ENCODE results near the gene SHTN1. TPM values are rescaled to one million over a fixed set of nuclear protein-coding genes. Genes with fewer than 3 reads are reported as not detected.

Gene SHTN1
- total RNA-seq, 2 experiments from 2014 or later: not detected

- Mint-ChIP-seq H3K27ac (no peak overlapping the region), H3K4me1 (no peaks in the 10 kb centered on the region), H3K36me3 (no peaks in the 10 kb centered on the region), H3K27me3 (no peaks in the 10 kb centered on the region), H3K9me3 (ENCODE audit: low read depth) (no peaks in the 10 kb centered on the region), H3K4me3 (no peak overlapping the region)
- CTCF ChIA-PET: no interaction called here
- ATAC-seq: no peak
- no peak for DNase-seq
Observed at GRCh38 chr10:116866066-116866465, 138.9 kb downstream of the SHTN1 start.

- Mint-ChIP-seq H3K4me1 (no peaks in the 10 kb centered on the region), H3K36me3 (no peaks in the 10 kb centered on the region), H3K4me3 (no peak overlapping the region), H3K27ac (no peak overlapping the region), H3K27me3 (no peaks in the 10 kb centered on the region), H3K9me3 (ENCODE audit: low read depth) (peaks cover 3% of the 10 kb centered on the region)
- CTCF ChIA-PET: interaction anchor here (0.7 kb wide), 1 partner anchor 26 kb away, joined by 3 read pairs; no protein-coding TSS in a partner anchor
- ATAC-seq (no peak), DNase-seq (no peak)
Observed at GRCh38 chr10:116864436-116864835, 140.6 kb downstream of the SHTN1 start.

- Mint-ChIP-seq H3K27ac (no peak overlapping the region), H3K36me3 (no peaks in the 10 kb centered on the region), H3K9me3 (ENCODE audit: low read depth) (peaks cover 6% of the 10 kb centered on the region), H3K27me3 (no peaks in the 10 kb centered on the region), H3K4me1 (no peaks in the 10 kb centered on the region), H3K4me3 (no peak overlapping the region)
- DNase-seq: no peak
- no peak for ATAC-seq
- CTCF ChIA-PET: no interaction called here
Observed at GRCh38 chr10:116861796-116862195, 143.2 kb downstream of the SHTN1 start.

- CTCF ChIA-PET: no interaction called here
- Mint-ChIP-seq H3K9me3 (ENCODE audit: low read depth) (peaks cover 6% of the 10 kb centered on the region), H3K4me1 (no peaks in the 10 kb centered on the region), H3K4me3 (no peak overlapping the region), H3K36me3 (no peaks in the 10 kb centered on the region), H3K27ac (no peak overlapping the region), H3K27me3 (no peaks in the 10 kb centered on the region)
- no peak for DNase-seq
- ATAC-seq: no peak
Observed at GRCh38 chr10:116857156-116857555, 147.8 kb downstream of the SHTN1 start.

DNA sequence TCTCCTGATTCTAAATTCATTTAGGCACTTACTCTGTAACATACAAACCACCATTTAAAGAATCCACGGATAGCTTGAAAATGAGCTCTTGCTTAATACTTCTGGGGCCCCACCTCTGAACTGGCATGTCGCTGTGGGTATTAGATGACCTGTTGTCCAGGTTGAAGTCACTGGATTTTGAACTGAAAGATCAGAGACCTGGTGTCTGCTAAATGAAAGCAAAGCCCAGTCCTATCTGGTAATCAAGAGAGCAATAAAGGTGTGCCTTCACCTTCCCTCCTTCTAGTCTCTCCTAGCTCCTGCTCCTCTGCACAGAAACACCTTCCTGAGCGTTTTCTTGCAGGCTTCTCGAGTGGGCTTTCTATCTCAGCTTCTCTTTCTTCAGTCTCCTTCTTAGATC is 151.3 kb downstream of the SHTN1 start:
- DNase-seq (no peak), ATAC-seq (no peak)
- no peak overlapping the region for H3K27ac Mint-ChIP-seq
- H3K4me1 Mint-ChIP-seq: no peaks in the 10 kb centered on the region
- H3K36me3 Mint-ChIP-seq: no peaks in the 10 kb centered on the region
- CTCF ChIA-PET: no interaction called here
- H3K9me3 Mint-ChIP-seq (ENCODE audit: low read depth): peaks cover 2% of the 10 kb centered on the region
- H3K4me3 Mint-ChIP-seq: no peak overlapping the region
- peaks cover 21% of the 10 kb centered on the region for H3K27me3 Mint-ChIP-seq

DNA sequence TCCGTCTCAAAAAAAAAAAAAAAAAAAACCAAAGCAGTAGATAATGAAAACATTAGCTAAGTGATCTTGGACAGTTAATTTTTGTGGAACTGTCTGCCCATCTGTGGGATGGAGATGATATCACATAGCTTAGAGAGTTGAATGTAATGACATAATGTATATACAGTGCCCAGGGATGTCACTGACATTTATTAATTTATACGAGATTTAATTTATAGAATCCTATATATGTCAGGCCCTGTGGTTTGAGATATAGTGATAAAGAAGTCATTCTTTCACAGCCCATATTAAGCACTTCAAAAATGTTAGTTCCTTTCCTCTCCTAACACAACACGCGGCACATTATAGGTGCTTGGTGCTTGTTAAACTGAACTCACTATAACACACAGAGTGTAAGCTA is 151.7 kb downstream of the SHTN1 start:
- H3K9me3 Mint-ChIP-seq (ENCODE audit: low read depth): peaks cover 2% of the 10 kb centered on the region
- H3K4me1 Mint-ChIP-seq: no peaks in the 10 kb centered on the region
- no peak overlapping the region for H3K27ac Mint-ChIP-seq
- peaks cover 25% of the 10 kb centered on the region for H3K27me3 Mint-ChIP-seq
- CTCF ChIA-PET: no interaction called here
- H3K4me3 Mint-ChIP-seq: no peak overlapping the region
- DNase-seq: no peak
- H3K36me3 Mint-ChIP-seq: no peaks in the 10 kb centered on the region
- no peak for ATAC-seq

- no peaks in the 10 kb centered on the region for H3K9me3 Mint-ChIP-seq (ENCODE audit: low read depth)
- no peak overlapping the region for H3K27ac Mint-ChIP-seq
- DNase-seq: no peak
- H3K27me3 Mint-ChIP-seq: peaks cover 35% of the 10 kb centered on the region
- CTCF ChIA-PET: no interaction called here
- ATAC-seq: no peak
- H3K4me1 Mint-ChIP-seq: no peaks in the 10 kb centered on the region
- H3K36me3 Mint-ChIP-seq: no peaks in the 10 kb centered on the region
- H3K4me3 Mint-ChIP-seq: no peak overlapping the region
Observed at GRCh38 chr10:116852246-116852645, 152.7 kb downstream of the SHTN1 start.

DNA sequence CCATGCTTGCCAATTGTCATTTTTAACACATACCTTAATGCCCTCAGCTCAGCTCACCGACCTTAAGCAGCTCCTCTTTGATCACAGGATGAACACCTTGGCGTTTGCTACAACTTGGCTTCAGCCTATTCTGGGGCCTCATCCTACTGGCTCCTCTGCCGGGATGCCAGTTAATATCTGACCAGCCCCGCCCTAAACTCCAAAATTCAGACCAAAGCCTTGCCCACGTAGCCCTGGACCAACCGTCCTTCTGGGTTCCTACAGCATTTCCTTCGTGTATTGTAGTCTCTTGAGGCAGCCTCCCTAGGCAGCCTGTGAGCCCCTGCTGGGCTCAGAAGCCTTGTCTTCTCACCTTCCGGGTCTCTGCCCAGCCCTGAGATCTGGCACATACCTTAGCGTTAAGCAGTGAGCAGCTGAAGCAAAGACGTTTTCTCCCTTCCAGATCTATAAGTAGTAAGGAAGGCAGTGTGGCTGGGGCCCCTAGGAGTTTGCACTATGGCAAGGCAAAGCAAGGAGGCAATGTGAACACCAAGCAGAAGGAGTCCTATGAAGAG is 154.9 kb downstream of the SHTN1 start:
- ATAC-seq: no peak
- H3K4me1 Mint-ChIP-seq: no peaks in the 10 kb centered on the region
- no peak overlapping the region for H3K27ac Mint-ChIP-seq
- no peaks in the 10 kb centered on the region for H3K9me3 Mint-ChIP-seq (ENCODE audit: low read depth)
- H3K4me3 Mint-ChIP-seq: no peak overlapping the region
- peaks cover 42% of the 10 kb centered on the region for H3K27me3 Mint-ChIP-seq
- CTCF ChIA-PET: no interaction called here
- no peaks in the 10 kb centered on the region for H3K36me3 Mint-ChIP-seq
- DNase-seq: no peak

DNA sequence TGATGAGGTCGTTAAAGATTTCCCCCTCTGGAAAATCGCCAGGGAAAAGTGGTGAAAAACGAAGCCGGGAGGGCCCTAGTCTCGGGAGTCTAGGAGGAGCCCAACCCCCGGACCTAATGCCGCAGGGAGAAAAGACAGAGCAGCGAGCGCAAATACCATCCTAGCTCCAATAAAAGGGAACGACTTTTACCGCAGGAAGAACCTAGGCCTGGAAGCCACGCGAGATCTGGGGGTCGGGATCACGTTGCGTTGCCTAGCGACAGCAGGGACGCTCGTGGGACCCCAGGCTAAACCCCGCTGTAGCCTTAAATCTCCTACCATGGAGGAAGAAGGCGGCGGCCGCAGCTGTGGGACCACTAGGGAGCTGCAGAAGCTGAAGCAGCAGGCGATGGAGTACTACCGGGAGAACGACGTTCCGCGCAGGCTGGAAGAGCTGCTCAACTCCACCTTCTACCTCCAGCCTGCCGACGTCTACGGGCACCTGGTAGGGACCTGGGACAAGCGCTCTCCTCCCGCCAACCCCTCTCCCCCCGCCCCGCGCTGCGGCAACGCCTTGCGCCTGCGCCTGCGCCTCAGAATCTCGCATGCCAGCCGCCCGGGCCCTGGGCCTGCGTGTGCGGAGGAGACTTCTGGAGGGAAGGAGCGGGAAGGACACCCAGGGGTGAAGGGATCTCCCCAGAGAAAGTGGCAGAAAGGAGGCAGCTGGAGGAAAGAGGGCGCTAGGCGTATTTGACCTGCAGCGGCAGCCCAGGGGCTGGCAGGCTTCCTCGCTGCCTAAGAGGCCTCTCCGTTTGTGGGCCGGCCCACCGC is 155.5 kb downstream of the SHTN1 start, which contains the start of gene ENO4:
TSS of gene ENO4 (plus strand) at position 252 of the 810 bp plus-strand sequence. CDS start at position 320, 68 bp downstream.
- Mint-ChIP-seq H3K4me1 (no peaks in the 10 kb centered on the region), H3K27me3 (peaks cover 42% of the 10 kb centered on the region), H3K9me3 (ENCODE audit: low read depth) (no peaks in the 10 kb centered on the region), H3K4me3 (no peak within 1 kb of the TSS), H3K27ac (no peak within 1 kb of the TSS), H3K36me3 (no peaks in the 10 kb centered on the region)
- CTCF ChIA-PET: interaction anchor here (0.8 kb wide), 1 partner anchor 325 kb away, joined by 4 read pairs; no protein-coding TSS in a partner anchor
- DNase-seq (no peak), ATAC-seq (no peak)

GRCh38 chr10:116848944-116849247 is 156.1 kb downstream of the SHTN1 start:
- no peak overlapping the region for H3K27ac Mint-ChIP-seq

DNA sequence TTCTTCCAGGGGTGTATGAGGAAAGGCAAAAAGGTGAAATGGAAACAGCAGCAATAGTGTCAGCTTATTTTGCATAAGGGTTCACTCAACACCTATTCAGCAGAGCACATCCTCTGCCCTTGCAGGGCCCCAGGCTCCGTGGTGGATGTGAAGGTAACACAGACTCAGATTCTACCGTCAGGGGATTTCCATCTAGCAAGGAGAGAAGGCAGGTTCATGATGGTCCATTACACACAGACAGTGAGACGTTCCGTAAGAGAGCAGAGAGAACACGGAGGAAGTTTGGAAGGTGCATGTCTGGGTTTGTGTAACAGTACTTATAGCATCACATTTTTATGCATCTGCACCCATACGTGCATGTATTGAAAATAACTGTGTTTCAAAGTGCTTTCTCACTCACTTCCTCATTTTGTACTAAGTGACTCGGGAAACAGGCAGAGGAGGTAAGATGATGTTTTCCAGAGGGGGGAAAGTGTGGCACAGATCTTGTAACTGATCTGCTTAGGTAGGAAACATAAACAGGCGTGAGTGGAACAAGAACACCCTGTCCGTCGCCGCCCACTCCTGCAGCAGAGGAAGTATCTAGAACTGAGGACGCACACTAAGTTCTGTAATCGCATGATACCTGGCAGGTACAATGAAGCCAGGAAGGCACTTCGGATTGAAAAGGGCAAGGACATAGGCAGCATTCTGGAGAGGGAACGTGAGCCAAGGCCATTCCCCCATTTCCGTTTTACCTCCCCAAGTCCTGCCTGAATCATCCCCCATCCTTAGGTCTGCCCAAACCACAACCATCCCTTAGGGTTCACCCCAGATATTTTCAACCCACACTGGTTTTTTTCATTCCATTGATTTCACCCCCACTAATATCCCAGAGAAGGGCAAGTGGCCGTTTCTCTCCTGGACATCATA is 156.7 kb downstream of the SHTN1 start:
- DNase-seq (no peak), ATAC-seq (no peak)
- Mint-ChIP-seq H3K4me3 (no peak overlapping the region), H3K27ac (no peak overlapping the region), H3K4me1 (no peaks in the 10 kb centered on the region), H3K27me3 (peaks cover 42% of the 10 kb centered on the region), H3K9me3 (ENCODE audit: low read depth) (no peaks in the 10 kb centered on the region), H3K36me3 (no peaks in the 10 kb centered on the region)
- CTCF ChIA-PET: interaction anchor here (0.8 kb wide), 1 partner anchor 327 kb away, joined by 4 read pairs; no protein-coding TSS in a partner anchor

More at GRCh38 chr10:116848944-116849247, 156.1 kb downstream of the SHTN1 start:
- DNase-seq (no peak), ATAC-seq (no peak)
- H3K4me3 Mint-ChIP-seq: no peak overlapping the region
- H3K4me1 Mint-ChIP-seq: no peaks in the 10 kb centered on the region
- H3K27me3 Mint-ChIP-seq: peaks cover 42% of the 10 kb centered on the region
- no peaks in the 10 kb centered on the region for H3K36me3 Mint-ChIP-seq
- CTCF ChIA-PET: interaction anchor here (0.8 kb wide), 1 partner anchor 326 kb away, joined by 4 read pairs; no protein-coding TSS in a partner anchor
- H3K9me3 Mint-ChIP-seq (ENCODE audit: low read depth): no peaks in the 10 kb centered on the region

- Mint-ChIP-seq H3K9me3 (ENCODE audit: low read depth) (no peaks in the 10 kb centered on the region), H3K27me3 (peaks cover 40% of the 10 kb centered on the region), H3K36me3 (no peaks in the 10 kb centered on the region), H3K4me1 (no peaks in the 10 kb centered on the region), H3K27ac (no peak overlapping the region), H3K4me3 (no peak overlapping the region)
- CTCF ChIA-PET: no interaction called here
- ATAC-seq: no peak
- DNase-seq: no peak
Observed at GRCh38 chr10:116845823-116846222, 159.2 kb downstream of the SHTN1 start.

- H3K4me1 Mint-ChIP-seq: no peaks in the 10 kb centered on the region
Observed at GRCh38 chr10:116840389-116841075, 164.5 kb downstream of the SHTN1 start.

More at GRCh38 chr10:116840389-116841075, 164.5 kb downstream of the SHTN1 start:
- H3K27ac Mint-ChIP-seq: no peak overlapping the region
- H3K4me3 Mint-ChIP-seq: no peak overlapping the region
- H3K27me3 Mint-ChIP-seq: peaks cover 13% of the 10 kb centered on the region
- DNase-seq (no peak), ATAC-seq (no peak)
- CTCF ChIA-PET: no interaction called here
- no peaks in the 10 kb centered on the region for H3K36me3 Mint-ChIP-seq
- no peaks in the 10 kb centered on the region for H3K9me3 Mint-ChIP-seq (ENCODE audit: low read depth)
